Measurements from ENCODE around the gene KLF6. TPM values are rescaled to one million over a fixed set of nuclear protein-coding genes. Genes with fewer than 3 reads are reported as not detected.
A peak's percentile ranks its signal among the peaks of the same experiment; 100 is the strongest.

The KLF6 gene
- total RNA-seq, 2 experiments from 2014 or later, result 116 to 120 TPM

DNA sequence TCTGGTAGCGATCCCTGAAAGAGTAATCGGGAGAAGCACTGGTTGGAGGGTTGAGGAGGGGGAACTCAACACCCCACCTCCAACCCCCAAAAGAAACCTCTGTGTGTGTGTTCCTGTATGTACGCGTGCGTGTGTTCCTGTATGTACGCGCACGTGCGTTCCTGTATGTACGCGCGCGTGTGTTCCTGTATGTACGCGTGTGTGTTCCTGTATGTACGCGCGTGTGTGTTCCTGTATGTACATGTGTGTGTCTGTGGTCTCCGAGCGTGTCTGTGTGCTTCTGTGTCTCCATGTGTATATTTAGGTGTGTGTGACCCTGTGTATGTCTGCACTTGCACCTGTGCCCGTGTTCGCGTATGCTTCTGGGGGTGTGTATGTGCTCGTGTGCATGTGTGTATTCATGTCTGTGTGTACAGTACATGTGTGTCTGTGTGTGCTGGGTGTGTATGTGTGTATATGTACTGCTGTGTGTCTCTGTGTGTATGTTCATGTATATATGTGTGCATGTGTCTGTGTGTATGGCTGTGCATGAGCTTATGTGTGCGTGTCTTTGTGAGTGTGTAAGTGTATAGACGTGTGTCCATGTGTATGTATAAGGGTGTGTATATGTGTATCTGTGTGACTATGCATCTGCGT is 42.9 kb upstream of the KLF6 start:
- CTCF ChIA-PET, result interaction anchor here (0.7 to 1.5 kb wide), 2 partner anchors 8 to 24 kb away, joined by 3 to 7 read pairs; no protein-coding TSS in a partner anchor
- Mint-ChIP-seq H3K4me1 (ENCODE audit: low read depth) (peaks cover 55% of the 10 kb centered on the region), H3K27ac (peak overlapping the region; percentile 97), H3K9me3 (peaks cover 7% of the 10 kb centered on the region), H3K4me3 (peak overlapping the region; percentile 56), H3K36me3 (ENCODE audit: low read depth) (no peaks in the 10 kb centered on the region), H3K27me3 (no peaks in the 10 kb centered on the region)
- ATAC-seq, result no peak
- intact Hi-C loops (cut with micrococcal nuclease), result loop anchor here (2.0 kb wide), 1 partner anchor 17 kb away; no protein-coding TSS in a partner anchor
- POLR2A ChIA-PET, result interaction anchor here (0.6 to 13.6 kb wide), 8 partner anchors 9 to 1828 kb away, joined by 3 to 108 read pairs (median 4); partner anchors contain the start of gene KLF6
- TF ChIP-seq, protein P1, sequence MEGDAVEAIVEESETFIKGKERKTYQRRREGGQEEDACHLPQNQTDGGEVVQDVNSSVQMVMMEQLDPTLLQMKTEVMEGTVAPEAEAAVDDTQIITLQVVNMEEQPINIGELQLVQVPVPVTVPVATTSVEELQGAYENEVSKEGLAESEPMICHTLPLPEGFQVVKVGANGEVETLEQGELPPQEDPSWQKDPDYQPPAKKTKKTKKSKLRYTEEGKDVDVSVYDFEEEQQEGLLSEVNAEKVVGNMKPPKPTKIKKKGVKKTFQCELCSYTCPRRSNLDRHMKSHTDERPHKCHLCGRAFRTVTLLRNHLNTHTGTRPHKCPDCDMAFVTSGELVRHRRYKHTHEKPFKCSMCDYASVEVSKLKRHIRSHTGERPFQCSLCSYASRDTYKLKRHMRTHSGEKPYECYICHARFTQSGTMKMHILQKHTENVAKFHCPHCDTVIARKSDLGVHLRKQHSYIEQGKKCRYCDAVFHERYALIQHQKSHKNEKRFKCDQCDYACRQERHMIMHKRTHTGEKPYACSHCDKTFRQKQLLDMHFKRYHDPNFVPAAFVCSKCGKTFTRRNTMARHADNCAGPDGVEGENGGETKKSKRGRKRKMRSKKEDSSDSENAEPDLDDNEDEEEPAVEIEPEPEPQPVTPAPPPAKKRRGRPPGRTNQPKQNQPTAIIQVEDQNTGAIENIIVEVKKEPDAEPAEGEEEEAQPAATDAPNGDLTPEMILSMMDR (IDR thresholded peaks at IDR 0.05), result no peak
- DNase-seq, result no peak

- no peak for ATAC-seq
- ChIA-PET CTCF (interaction anchor here (0.7 kb wide), 1 partner anchor 9 kb away, joined by 3 read pairs; no protein-coding TSS in a partner anchor), POLR2A (interaction anchor here (0.7 to 13.6 kb wide), 4 partner anchors 16 to 1829 kb away, joined by 3 to 108 read pairs (median 17); partner anchors contain the start of gene KLF6)
- Mint-ChIP-seq H3K4me1 (ENCODE audit: low read depth) (peaks cover 49% of the 10 kb centered on the region), H3K36me3 (ENCODE audit: low read depth) (no peaks in the 10 kb centered on the region), H3K27me3 (no peaks in the 10 kb centered on the region), H3K4me3 (no peak overlapping the region), H3K27ac (peak overlapping the region; percentile 97), H3K9me3 (peaks cover 7% of the 10 kb centered on the region)
- DNase-seq, result no peak
- intact Hi-C loops (cut with micrococcal nuclease), result no loop called here
- TF ChIP-seq, protein P1 (IDR thresholded peaks at IDR 0.05), result no peak
Observed at GRCh38 chr10:3827266-3827665, 42.3 kb upstream of the KLF6 start.

GRCh38 chr10:3825862-3826351 is 40.9 kb upstream of the KLF6 start:
- Mint-ChIP-seq H3K4me3 (no peak overlapping the region), H3K27me3 (no peaks in the 10 kb centered on the region), H3K9me3 (peaks cover 7% of the 10 kb centered on the region), H3K36me3 (ENCODE audit: low read depth) (no peaks in the 10 kb centered on the region), H3K27ac (no peak overlapping the region), H3K4me1 (ENCODE audit: low read depth) (peaks cover 44% of the 10 kb centered on the region)
- intact Hi-C loops (cut with micrococcal nuclease), result no loop called here
- CTCF ChIA-PET, result interaction anchor here (1.1 kb wide), 1 partner anchor 13 kb away, joined by 3 read pairs; no protein-coding TSS in a partner anchor
- POLR2A ChIA-PET, result interaction anchor here (0.8 to 13.6 kb wide), 3 partner anchors 15 to 48 kb away, joined by 3 to 108 read pairs (median 9); partner anchors contain the start of gene KLF6
- DNase-seq, result no peak
- TF ChIP-seq, protein P1 (IDR thresholded peaks at IDR 0.05), result no peak
- ATAC-seq, result no peak

GRCh38 chr10:3825244-3825643 is 40.2 kb upstream of the KLF6 start:
- DNase-seq (no peak), ATAC-seq (no peak)
- CTCF ChIA-PET, result interaction anchor here (1.0 to 1.1 kb wide), 2 partner anchors 12 to 50 kb away, joined by 3 read pairs; no protein-coding TSS in a partner anchor
- no peak overlapping the region for H3K27ac Mint-ChIP-seq
- no peaks in the 10 kb centered on the region for H3K36me3 Mint-ChIP-seq (ENCODE audit: low read depth)
- intact Hi-C loops (cut with micrococcal nuclease), result no loop called here
- H3K4me3 Mint-ChIP-seq, result no peak overlapping the region
- TF ChIP-seq, protein P1 (IDR thresholded peaks at IDR 0.05), result no peak
- H3K27me3 Mint-ChIP-seq, result no peaks in the 10 kb centered on the region
- H3K9me3 Mint-ChIP-seq, result peaks cover 7% of the 10 kb centered on the region
- POLR2A ChIA-PET, result interaction anchor here (2.4 kb wide), 1 partner anchor 14 kb away, joined by 9 read pairs; no protein-coding TSS in a partner anchor
- H3K4me1 Mint-ChIP-seq (ENCODE audit: low read depth), result peaks cover 41% of the 10 kb centered on the region
